Activated CD4-positive, alpha-beta T cell treated with anti-CD3 and anti-CD28 coated beads for 36 hours (primary cell): ENCODE data around the gene METRN. TPM values are rescaled to one million over a fixed set of nuclear protein-coding genes. Genes with fewer than 3 reads are reported as not detected.

ENCODE experiments used
- ATAC-seq: fragments of 200-7000 bp; cut with Tn5 transposase; one replicate; pipeline ENCODE4 v1.10.0; 2021; ENCODE audit warnings: mild to moderate bottlenecking, moderate library complexity
- CTCF ChIA-PET: fragments of 350-600 bp; sonication (Branson Sonifier 250); formaldehyde crosslinking; loops from one replicate; lab custom pipeline; 2021; ENCODE audit warnings: antibody characterized with exemption; lab: Charles Lee
- POLR2A ChIA-PET: fragments of 350-600 bp; sonication (Branson Sonifier 250); formaldehyde crosslinking; loops from one replicate; lab custom pipeline; 2021; ENCODE audit warnings: antibody characterized with exemption, inconsistent platforms; lab: Charles Lee
- DNase-seq: peaks from one replicate; pipeline ENCODE4 v3.0.0-alpha.2; 2020
- H3K27ac Mint-ChIP-seq: one replicate; pipeline ENCODE4 v1.8.0; 2021; ENCODE audit warnings: mixed read lengths
- H3K27me3 Mint-ChIP-seq: one replicate; pipeline ENCODE4 v1.8.0; 2021; ENCODE audit warnings: mixed read lengths
- H3K36me3 Mint-ChIP-seq: one replicate; pipeline ENCODE4 v1.8.0; 2021; ENCODE audit warnings: low read depth, mixed read lengths
- H3K4me1 Mint-ChIP-seq: one replicate; pipeline ENCODE4 v1.8.0; 2021; ENCODE audit warnings: mixed read lengths
- H3K4me3 Mint-ChIP-seq: one replicate; pipeline ENCODE4 v1.8.0; 2021; ENCODE audit warnings: mild to moderate bottlenecking, moderate library complexity, mixed read lengths
- H3K9me3 Mint-ChIP-seq: one replicate; pipeline ENCODE4 v1.8.0; 2021; ENCODE audit warnings: low read depth, mixed read lengths
- intact Hi-C, 2 experiments: fragments of 100-400 bp; cut with DNase I in 1 of 2; cut with micrococcal nuclease in 1 of 2; formaldehyde crosslinking; loops; one replicate each; pipeline versions ENCODE4 v1.14.2 to v1.15.1; 2022 to 2024; cut with DNase I, micrococcal nuclease
- total RNA-seq, 2 experiments: library from RNA; stranded (reverse); gene quantifications; one replicate each; pipeline ENCODE4 v1.2.3, GENCODE V29; 2021

Gene METRN
- total RNA-seq, 2 experiments from 2014 or later: 11.1 to 13.3 TPM

GRCh38 chr16:733382-734207, 18.7 kb downstream of the METRN start:
- H3K27ac Mint-ChIP-seq: no peak overlapping the region
- peaks cover 20% of the 10 kb centered on the region for H3K4me1 Mint-ChIP-seq
- peaks cover 27% of the 10 kb centered on the region for H3K36me3 Mint-ChIP-seq
- no peak overlapping the region for H3K4me3 Mint-ChIP-seq
- H3K9me3 Mint-ChIP-seq: no peaks in the 10 kb centered on the region
- intact Hi-C loops: loop anchor here in 1 of 2 experiments (5.0 kb wide), 1 partner anchor 579 kb away; no protein-coding TSS in a partner anchor
- no peaks in the 10 kb centered on the region for H3K27me3 Mint-ChIP-seq
- ATAC-seq: no peak
- ChIA-PET CTCF (interaction anchor here (0.5 to 1.1 kb wide), 2 partner anchors 11 to 280 kb away, joined by 3 to 4 read pairs; no protein-coding TSS in a partner anchor), POLR2A (no interaction called here)
- peak; percentile 57 for DNase-seq

GRCh38 chr16:734208-734980, 19.5 kb downstream of the METRN start:
- peaks cover 23% of the 10 kb centered on the region for H3K4me1 Mint-ChIP-seq
- no peak for ATAC-seq
- H3K27ac Mint-ChIP-seq: no peak overlapping the region
- H3K4me3 Mint-ChIP-seq: no peak overlapping the region
- intact Hi-C loops: loop anchor here in 1 of 2 experiments (5.0 kb wide), 1 partner anchor 578 kb away; no protein-coding TSS in a partner anchor
- no peaks in the 10 kb centered on the region for H3K27me3 Mint-ChIP-seq
- POLR2A ChIA-PET: no interaction called here
- DNase-seq: no peak
- H3K36me3 Mint-ChIP-seq: peaks cover 27% of the 10 kb centered on the region
- CTCF ChIA-PET: interaction anchor here (0.7 kb wide), 1 partner anchor 32 kb away, joined by 3 read pairs; no protein-coding TSS in a partner anchor
- no peaks in the 10 kb centered on the region for H3K9me3 Mint-ChIP-seq

- ChIA-PET POLR2A (interaction anchor here (1.3 kb wide), 1 partner anchor 53 kb away, joined by 4 read pairs; the partner anchor contains the start of genes CHTF18 and RPUSD1), CTCF (interaction anchor here (0.6 to 2.1 kb wide), 4 partner anchors 8 to 33 kb away, joined by 3 to 15 read pairs (median 5); partner anchors contain the start of gene ANTKMT)
- H3K4me3 Mint-ChIP-seq: no peak overlapping the region
- H3K36me3 Mint-ChIP-seq: peaks cover 27% of the 10 kb centered on the region
- peak overlapping the region; percentile 49 for H3K27ac Mint-ChIP-seq
- ATAC-seq (no peak), DNase-seq (peak; percentile 36)
- no peaks in the 10 kb centered on the region for H3K27me3 Mint-ChIP-seq
- H3K9me3 Mint-ChIP-seq: no peaks in the 10 kb centered on the region
- peaks cover 30% of the 10 kb centered on the region for H3K4me1 Mint-ChIP-seq
- intact Hi-C loops: loop anchor here in 1 of 2 experiments (5.0 kb wide), 1 partner anchor 577 kb away; no protein-coding TSS in a partner anchor
These were observed 20.3 kb downstream of the METRN start for GRCh38 chr16:734981-735881.

GRCh38 chr16:735982-736453, 21.1 kb downstream of the METRN start:
- DNase-seq (peak; percentile 89), ATAC-seq (peak; percentile 90)
- Mint-ChIP-seq H3K4me3 (peak overlapping the region; percentile 33), H3K27me3 (no peaks in the 10 kb centered on the region), H3K36me3 (peaks cover 27% of the 10 kb centered on the region), H3K27ac (peak overlapping the region; percentile 59), H3K4me1 (peaks cover 30% of the 10 kb centered on the region), H3K9me3 (no peaks in the 10 kb centered on the region)
- POLR2A ChIA-PET: interaction anchor here (1.3 kb wide), 1 partner anchor 52 kb away, joined by 4 read pairs; the partner anchor contains the start of genes CHTF18 and RPUSD1
- CTCF ChIA-PET: interaction anchor here (0.6 to 2.1 kb wide), 5 partner anchors 9 to 76 kb away, joined by 3 to 15 read pairs (median 3); partner anchors contain the start of genes ANTKMT and RHOT2
- intact Hi-C loops: loop anchor here in 1 of 2 experiments (1.0 kb wide), 2 partner anchors 15 to 21 kb away; partner anchors contain the start of genes ANTKMT and METRN

- H3K27me3 Mint-ChIP-seq: no peaks in the 10 kb centered on the region
- no peak overlapping the region for H3K27ac Mint-ChIP-seq
- peaks cover 30% of the 10 kb centered on the region for H3K4me1 Mint-ChIP-seq
- H3K36me3 Mint-ChIP-seq: peaks cover 27% of the 10 kb centered on the region
- POLR2A ChIA-PET: no interaction called here
- H3K4me3 Mint-ChIP-seq: no peak overlapping the region
- DNase-seq (no peak), ATAC-seq (no peak)
- intact Hi-C loops: loop anchor here in 1 of 2 experiments (1.0 kb wide), 2 partner anchors 16 to 22 kb away; partner anchors contain the start of genes ANTKMT and METRN
- CTCF ChIA-PET: interaction anchor here (1.1 to 2.1 kb wide), 3 partner anchors 17 to 69 kb away, joined by 3 to 15 read pairs (median 7); partner anchors contain the start of genes ANTKMT and RHOT2
- no peaks in the 10 kb centered on the region for H3K9me3 Mint-ChIP-seq
These were observed 22.1 kb downstream of the METRN start for GRCh38 chr16:736936-737481.

GRCh38 chr16:739560-740458, 24.9 kb downstream of the METRN start:
- H3K27me3 Mint-ChIP-seq: no peaks in the 10 kb centered on the region
- intact Hi-C loops: loop anchor here (2.0 kb wide), 3 partner anchors 19 to 151 kb away; partner anchors contain the start of gene ANTKMT (in 2 of the 2)
- ChIA-PET POLR2A (no interaction called here), CTCF (interaction anchor here (0.7 to 2.3 kb wide), 6 partner anchors 17 to 83 kb away, joined by 3 to 7 read pairs (median 4); partner anchors contain the start of gene ANTKMT)
- no peaks in the 10 kb centered on the region for H3K9me3 Mint-ChIP-seq
- no peak for ATAC-seq
- H3K36me3 Mint-ChIP-seq: peaks cover 15% of the 10 kb centered on the region
- peaks cover 30% of the 10 kb centered on the region for H3K4me1 Mint-ChIP-seq
- DNase-seq: no peak
- no peak overlapping the region for H3K27ac Mint-ChIP-seq
- H3K4me3 Mint-ChIP-seq: peak overlapping the region; percentile 76

- peaks cover 10% of the 10 kb centered on the region for H3K36me3 Mint-ChIP-seq
- no peaks in the 10 kb centered on the region for H3K9me3 Mint-ChIP-seq
- DNase-seq (no peak), ATAC-seq (no peak)
- CTCF ChIA-PET: interaction anchor here (0.7 to 2.3 kb wide), 7 partner anchors 16 to 513 kb away, joined by 3 to 7 read pairs (median 3); partner anchors contain the start of gene ANTKMT
- POLR2A ChIA-PET: no interaction called here
- H3K27ac Mint-ChIP-seq: no peak overlapping the region
- H3K4me3 Mint-ChIP-seq: peak overlapping the region; percentile 76
- H3K27me3 Mint-ChIP-seq: no peaks in the 10 kb centered on the region
- intact Hi-C loops: loop anchor here (2.0 kb wide), 3 partner anchors 20 to 152 kb away; partner anchors contain the start of gene ANTKMT (in 2 of the 2)
- peaks cover 26% of the 10 kb centered on the region for H3K4me1 Mint-ChIP-seq
These were observed 25.5 kb downstream of the METRN start for GRCh38 chr16:740459-740763.

GRCh38 chr16:740764-741505, 26.0 kb downstream of the METRN start, which contains the start of gene CIAO3:
TSS of gene CIAO3 (minus strand) at chr16:740997. CDS start at chr16:740985, 12 bp downstream.
- ChIA-PET POLR2A (no interaction called here), CTCF (interaction anchor here (0.7 to 2.3 kb wide), 9 partner anchors 15 to 1665 kb away, joined by 3 to 7 read pairs (median 3); partner anchors contain the start of genes ANTKMT and WDR24)
- H3K27ac Mint-ChIP-seq: peak within 1 kb of the TSS; percentile 51
- intact Hi-C loops: loop anchor here (1.0 to 2.0 kb wide), 9 partner anchors 20 to 229 kb away; partner anchors contain the start of genes ANTKMT (in 2 of the 2), CHTF18 (in 2 of the 2), RPUSD1 (in 2 of the 2) and CAPN15 (in 1 of the 2)
- ATAC-seq: peak; percentile 72
- H3K9me3 Mint-ChIP-seq: no peaks in the 10 kb centered on the region
- no peaks in the 10 kb centered on the region for H3K27me3 Mint-ChIP-seq
- H3K4me1 Mint-ChIP-seq: peaks cover 22% of the 10 kb centered on the region
- peaks cover 9% of the 10 kb centered on the region for H3K36me3 Mint-ChIP-seq
- DNase-seq: peak; percentile 96
- peak within 1 kb of the TSS; percentile 76 for H3K4me3 Mint-ChIP-seq
